Parathyroid adenoma (tissue), 2 donors: ENCODE data around the gene KCNMB2.

Experiments
- H2AFZ ChIP-seq: fragments of 300-600 bp; sonication (generic); one replicate; pipeline ENCODE4 v1.7.0; 2017; ENCODE audit warnings: antibody characterized with exemption, mild to moderate bottlenecking
- H3K27ac ChIP-seq: fragments of 300-600 bp; sonication (generic); one replicate; pipeline ENCODE4 v1.7.0; 2017
- H3K27me3 ChIP-seq: fragments of 300-600 bp; sonication (generic); one replicate; pipeline ENCODE4 v1.7.0; 2017; ENCODE audit warnings: low read length; ENCODE audit not compliant: control insufficient read depth, insufficient read depth
- H3K36me3 ChIP-seq: fragments of 300-600 bp; sonication (generic); one replicate; pipeline ENCODE4 v1.7.0; 2017; ENCODE audit warnings: low read length; ENCODE audit not compliant: control insufficient read depth, insufficient read depth
- H3K4me1 ChIP-seq: fragments of 300-600 bp; sonication (generic); one replicate; pipeline ENCODE4 v1.7.0; 2017; ENCODE audit warnings: control low read depth
- H3K4me2 ChIP-seq: fragments of 300-600 bp; sonication (generic); one replicate; pipeline ENCODE4 v1.7.0; 2017; ENCODE audit warnings: low read length
- H3K4me3 ChIP-seq: fragments of 300-600 bp; sonication (generic); one replicate; pipeline ENCODE4 v1.7.0; 2017; ENCODE audit warnings: low read depth, low read length
- H3K79me2 ChIP-seq: fragments of 300-600 bp; sonication (generic); one replicate; pipeline ENCODE4 v1.7.0; 2017; ENCODE audit warnings: control low read depth
- H3K9ac ChIP-seq: fragments of 300-600 bp; sonication (generic); one replicate; pipeline ENCODE4 v1.7.0; 2017; ENCODE audit warnings: mild to moderate bottlenecking
- H3K9me3 ChIP-seq: fragments of 300-600 bp; sonication (generic); one replicate; pipeline ENCODE4 v1.7.0; 2017; ENCODE audit warnings: low read length; ENCODE audit not compliant: control insufficient read depth
- CTCF ChIP-seq: fragments of 300-600 bp; sonication (generic); IDR thresholded peaks from one replicate; pipeline ENCODE4 v1.7.0; 2017; ENCODE audit warnings: antibody characterized with exemption, mild to moderate bottlenecking
- donor health status: primary hyperparathyroidism.

The KCNMB2 gene

GRCh38 chr3:178777718-178778411 is 241.6 kb downstream of the KCNMB2 start:
- no peak for TF ChIP-seq CTCF
- no peak overlapping the region for H3K27ac ChIP-seq

GRCh38 chr3:178778589-178778988 is 242.4 kb downstream of the KCNMB2 start:
- no peak for TF ChIP-seq CTCF
- Histone ChIP-seq H3K27me3 (no peaks in the 10 kb centered on the region), H3K9ac (no peak overlapping the region), H3K4me3 (no peak overlapping the region), H2AFZ (no peak overlapping the region), H3K79me2 (no peaks in the 10 kb centered on the region), H3K4me2 (no peak overlapping the region), H3K27ac (no peak overlapping the region), H3K36me3 (no peaks in the 10 kb centered on the region), H3K4me1 (no peaks in the 10 kb centered on the region), H3K9me3 (no peaks in the 10 kb centered on the region)

More at GRCh38 chr3:178777718-178778411, 241.6 kb downstream of the KCNMB2 start:
- no peak overlapping the region for H2AFZ ChIP-seq
- H3K4me3 ChIP-seq, result no peak overlapping the region
- no peak overlapping the region for H3K9ac ChIP-seq
- no peaks in the 10 kb centered on the region for H3K79me2 ChIP-seq
- no peaks in the 10 kb centered on the region for H3K36me3 ChIP-seq
- H3K27me3 ChIP-seq, result no peaks in the 10 kb centered on the region
- H3K4me1 ChIP-seq, result no peaks in the 10 kb centered on the region
- H3K9me3 ChIP-seq, result no peaks in the 10 kb centered on the region
- H3K4me2 ChIP-seq, result no peak overlapping the region

- Histone ChIP-seq H3K4me3 (no peak overlapping the region), H3K9ac (no peak overlapping the region), H2AFZ (no peak overlapping the region), H3K36me3 (no peaks in the 10 kb centered on the region), H3K9me3 (no peaks in the 10 kb centered on the region), H3K4me2 (no peak overlapping the region), H3K4me1 (no peaks in the 10 kb centered on the region), H3K79me2 (no peaks in the 10 kb centered on the region), H3K27ac (no peak overlapping the region), H3K27me3 (no peaks in the 10 kb centered on the region)
- no peak for TF ChIP-seq CTCF
These were observed 249.7 kb downstream of the KCNMB2 start for GRCh38 chr3:178785961-178786360.

- Histone ChIP-seq H3K9ac (no peak overlapping the region), H3K27ac (no peak overlapping the region), H3K36me3 (no peaks in the 10 kb centered on the region), H3K9me3 (no peaks in the 10 kb centered on the region), H3K4me2 (no peak overlapping the region), H3K79me2 (no peaks in the 10 kb centered on the region), H3K27me3 (no peaks in the 10 kb centered on the region), H2AFZ (no peak overlapping the region), H3K4me1 (no peaks in the 10 kb centered on the region), H3K4me3 (no peak overlapping the region)
- no peak for TF ChIP-seq CTCF
These were observed 251.7 kb downstream of the KCNMB2 start for GRCh38 chr3:178787960-178788359.

- no peak for TF ChIP-seq CTCF
- no peak overlapping the region for H3K4me2 ChIP-seq
- H3K4me1 ChIP-seq, result no peaks in the 10 kb centered on the region
- H3K79me2 ChIP-seq, result no peaks in the 10 kb centered on the region
- H3K27ac ChIP-seq, result no peak overlapping the region
- H2AFZ ChIP-seq, result no peak overlapping the region
- no peak overlapping the region for H3K9ac ChIP-seq
- no peaks in the 10 kb centered on the region for H3K36me3 ChIP-seq
- H3K4me3 ChIP-seq, result no peak overlapping the region
- H3K9me3 ChIP-seq, result no peaks in the 10 kb centered on the region
- no peaks in the 10 kb centered on the region for H3K27me3 ChIP-seq
These were observed 258.5 kb downstream of the KCNMB2 start for GRCh38 chr3:178794711-178795110.
